Activated naive CD8-positive, alpha-beta T cell (primary cell): Measurements from ENCODE around the gene CPO.

Source experiments
- H3K27ac Mint-ChIP-seq: one replicate; pipeline ENCODE4 v1.8.0; 2021; ENCODE audit warnings: mixed read lengths
- H3K27me3 Mint-ChIP-seq: one replicate; pipeline ENCODE4 v1.8.0; 2021; ENCODE audit warnings: mixed read lengths
- H3K36me3 Mint-ChIP-seq: one replicate; pipeline ENCODE4 v1.8.0; 2021; ENCODE audit warnings: mixed read lengths
- H3K4me1 Mint-ChIP-seq: one replicate; pipeline ENCODE4 v1.8.0; 2021; ENCODE audit warnings: low read depth, mixed read lengths
- H3K4me3 Mint-ChIP-seq: one replicate; pipeline ENCODE4 v1.8.0; 2021; ENCODE audit warnings: mild to moderate bottlenecking, mixed read lengths
- H3K9me3 Mint-ChIP-seq: one replicate; pipeline ENCODE4 v1.8.0; 2021; ENCODE audit warnings: low read depth, mixed read lengths

CPO gene

GRCh38 chr2:206983161-206983859 is 44.0 kb downstream of the CPO start:
- Mint-ChIP-seq H3K27me3 (no peaks in the 10 kb centered on the region), H3K27ac (peak overlapping the region; percentile 9), H3K4me1 (peaks cover 8% of the 10 kb centered on the region), H3K36me3 (no peaks in the 10 kb centered on the region), H3K4me3 (no peak overlapping the region), H3K9me3 (no peaks in the 10 kb centered on the region)

GRCh38 chr2:206984206-206984605 is 44.9 kb downstream of the CPO start:
- Mint-ChIP-seq H3K27me3 (no peaks in the 10 kb centered on the region), H3K9me3 (no peaks in the 10 kb centered on the region), H3K36me3 (no peaks in the 10 kb centered on the region), H3K27ac (no peak overlapping the region), H3K4me1 (peaks cover 13% of the 10 kb centered on the region), H3K4me3 (no peak overlapping the region)

GRCh38 chr2:206986943-206987342 is 47.6 kb downstream of the CPO start:
- Mint-ChIP-seq H3K36me3 (no peaks in the 10 kb centered on the region), H3K27ac (no peak overlapping the region), H3K27me3 (no peaks in the 10 kb centered on the region), H3K4me1 (peaks cover 25% of the 10 kb centered on the region), H3K9me3 (no peaks in the 10 kb centered on the region), H3K4me3 (no peak overlapping the region)

- no peaks in the 10 kb centered on the region for H3K9me3 Mint-ChIP-seq
- peaks cover 25% of the 10 kb centered on the region for H3K4me1 Mint-ChIP-seq
These were observed 48.5 kb downstream of the CPO start for GRCh38 chr2:206987810-206988209.

GRCh38 chr2:206988884-206989283 is 49.6 kb downstream of the CPO start:
- no peaks in the 10 kb centered on the region for H3K9me3 Mint-ChIP-seq
- peak overlapping the region; percentile 47 for H3K27ac Mint-ChIP-seq
- peak overlapping the region; percentile 20 for H3K4me3 Mint-ChIP-seq
- H3K27me3 Mint-ChIP-seq, result no peaks in the 10 kb centered on the region
- no peaks in the 10 kb centered on the region for H3K36me3 Mint-ChIP-seq
- peaks cover 25% of the 10 kb centered on the region for H3K4me1 Mint-ChIP-seq

More at GRCh38 chr2:206987810-206988209, 48.5 kb downstream of the CPO start:
- no peaks in the 10 kb centered on the region for H3K36me3 Mint-ChIP-seq
- no peak overlapping the region for H3K27ac Mint-ChIP-seq
- no peak overlapping the region for H3K4me3 Mint-ChIP-seq
- H3K27me3 Mint-ChIP-seq, result no peaks in the 10 kb centered on the region

- Mint-ChIP-seq H3K4me3 (peak overlapping the region; percentile 20), H3K36me3 (no peaks in the 10 kb centered on the region), H3K4me1 (peaks cover 25% of the 10 kb centered on the region), H3K27me3 (no peaks in the 10 kb centered on the region), H3K27ac (peak overlapping the region; percentile 47), H3K9me3 (no peaks in the 10 kb centered on the region)
These were observed 50.0 kb downstream of the CPO start for GRCh38 chr2:206989311-206989710.

GRCh38 chr2:206990360-206990759 is 51.0 kb downstream of the CPO start:
- Mint-ChIP-seq H3K9me3 (no peaks in the 10 kb centered on the region), H3K4me1 (peaks cover 23% of the 10 kb centered on the region), H3K4me3 (no peak overlapping the region), H3K27ac (no peak overlapping the region), H3K27me3 (peaks cover 1% of the 10 kb centered on the region), H3K36me3 (no peaks in the 10 kb centered on the region)

GRCh38 chr2:206991070-206991469 is 51.8 kb downstream of the CPO start:
- H3K4me3 Mint-ChIP-seq, result no peak overlapping the region
- H3K4me1 Mint-ChIP-seq, result peaks cover 23% of the 10 kb centered on the region
- no peaks in the 10 kb centered on the region for H3K9me3 Mint-ChIP-seq
- H3K27me3 Mint-ChIP-seq, result peaks cover 1% of the 10 kb centered on the region
- no peak overlapping the region for H3K27ac Mint-ChIP-seq
- H3K36me3 Mint-ChIP-seq, result no peaks in the 10 kb centered on the region

- Mint-ChIP-seq H3K4me3 (no peak overlapping the region), H3K36me3 (peaks cover 8% of the 10 kb centered on the region), H3K9me3 (peaks cover 12% of the 10 kb centered on the region), H3K27ac (no peak overlapping the region), H3K27me3 (peaks cover 7% of the 10 kb centered on the region), H3K4me1 (peaks cover 18% of the 10 kb centered on the region)
These were observed 54.1 kb downstream of the CPO start for GRCh38 chr2:206993396-206993911.

GRCh38 chr2:206993964-206994363 is 54.6 kb downstream of the CPO start:
- Mint-ChIP-seq H3K27me3 (peaks cover 7% of the 10 kb centered on the region), H3K4me1 (peaks cover 15% of the 10 kb centered on the region), H3K27ac (no peak overlapping the region), H3K36me3 (peaks cover 8% of the 10 kb centered on the region), H3K9me3 (peaks cover 12% of the 10 kb centered on the region), H3K4me3 (no peak overlapping the region)

- Mint-ChIP-seq H3K36me3 (peaks cover 8% of the 10 kb centered on the region), H3K9me3 (peaks cover 12% of the 10 kb centered on the region), H3K4me3 (no peak overlapping the region), H3K27me3 (peaks cover 7% of the 10 kb centered on the region), H3K4me1 (no peaks in the 10 kb centered on the region), H3K27ac (no peak overlapping the region)
These were observed 57.3 kb downstream of the CPO start for GRCh38 chr2:206996556-206997065.

- Mint-ChIP-seq H3K36me3 (no peaks in the 10 kb centered on the region), H3K27ac (no peak overlapping the region), H3K4me1 (no peaks in the 10 kb centered on the region), H3K27me3 (no peaks in the 10 kb centered on the region), H3K9me3 (no peaks in the 10 kb centered on the region), H3K4me3 (no peak overlapping the region)
These were observed 69.0 kb downstream of the CPO start for GRCh38 chr2:207008105-207008990.

GRCh38 chr2:207012461-207012860 is 73.1 kb downstream of the CPO start:
- no peak overlapping the region for H3K4me3 Mint-ChIP-seq
- no peak overlapping the region for H3K27ac Mint-ChIP-seq
- H3K27me3 Mint-ChIP-seq, result no peaks in the 10 kb centered on the region
- H3K9me3 Mint-ChIP-seq, result no peaks in the 10 kb centered on the region
- no peaks in the 10 kb centered on the region for H3K4me1 Mint-ChIP-seq
- H3K36me3 Mint-ChIP-seq, result no peaks in the 10 kb centered on the region

- Mint-ChIP-seq H3K9me3 (no peaks in the 10 kb centered on the region), H3K4me1 (no peaks in the 10 kb centered on the region), H3K36me3 (no peaks in the 10 kb centered on the region), H3K27ac (no peak overlapping the region), H3K4me3 (no peak overlapping the region), H3K27me3 (no peaks in the 10 kb centered on the region)
These were observed 75.1 kb downstream of the CPO start for GRCh38 chr2:207014424-207014823.

GRCh38 chr2:207015901-207016300 is 76.6 kb downstream of the CPO start:
- Mint-ChIP-seq H3K36me3 (no peaks in the 10 kb centered on the region), H3K4me1 (no peaks in the 10 kb centered on the region), H3K9me3 (no peaks in the 10 kb centered on the region), H3K27me3 (no peaks in the 10 kb centered on the region), H3K4me3 (no peak overlapping the region), H3K27ac (no peak overlapping the region)
